ENCODE data around the gene CCDC124.

DNA sequence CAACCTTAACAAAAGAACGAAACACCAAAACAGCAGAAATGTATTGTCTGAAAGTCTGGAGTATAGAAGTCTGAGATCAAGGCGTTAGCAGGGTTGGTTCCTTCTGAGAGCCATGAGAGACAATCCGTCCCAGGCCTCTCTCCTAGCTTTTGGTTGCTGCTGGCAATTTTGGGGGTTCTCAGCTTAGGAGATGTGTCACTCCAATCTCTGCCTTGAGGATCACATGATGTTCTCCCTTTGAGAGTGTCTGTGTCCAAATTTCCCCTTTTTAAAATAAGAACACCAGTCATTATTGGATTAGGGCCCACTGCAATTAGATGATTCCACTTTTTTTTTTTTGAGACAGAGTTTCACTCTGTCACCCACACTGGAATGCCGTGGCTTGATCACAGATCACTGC, 44.2 kb downstream of the CCDC124 start:
- no peak for TF ChIP-seq POLR2A (IDR thresholded peaks at IDR 0.05; ENCODE audit: low read depth, low read length)
- TF ChIP-seq, protein P1, sequence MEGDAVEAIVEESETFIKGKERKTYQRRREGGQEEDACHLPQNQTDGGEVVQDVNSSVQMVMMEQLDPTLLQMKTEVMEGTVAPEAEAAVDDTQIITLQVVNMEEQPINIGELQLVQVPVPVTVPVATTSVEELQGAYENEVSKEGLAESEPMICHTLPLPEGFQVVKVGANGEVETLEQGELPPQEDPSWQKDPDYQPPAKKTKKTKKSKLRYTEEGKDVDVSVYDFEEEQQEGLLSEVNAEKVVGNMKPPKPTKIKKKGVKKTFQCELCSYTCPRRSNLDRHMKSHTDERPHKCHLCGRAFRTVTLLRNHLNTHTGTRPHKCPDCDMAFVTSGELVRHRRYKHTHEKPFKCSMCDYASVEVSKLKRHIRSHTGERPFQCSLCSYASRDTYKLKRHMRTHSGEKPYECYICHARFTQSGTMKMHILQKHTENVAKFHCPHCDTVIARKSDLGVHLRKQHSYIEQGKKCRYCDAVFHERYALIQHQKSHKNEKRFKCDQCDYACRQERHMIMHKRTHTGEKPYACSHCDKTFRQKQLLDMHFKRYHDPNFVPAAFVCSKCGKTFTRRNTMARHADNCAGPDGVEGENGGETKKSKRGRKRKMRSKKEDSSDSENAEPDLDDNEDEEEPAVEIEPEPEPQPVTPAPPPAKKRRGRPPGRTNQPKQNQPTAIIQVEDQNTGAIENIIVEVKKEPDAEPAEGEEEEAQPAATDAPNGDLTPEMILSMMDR (conservative IDR thresholded peaks at IDR 0.05; ENCODE audit: low read depth, low read length) = no peak

Data from IMR-90 (cell line).